ENCODE results near the gene PRKCA. TPM values are rescaled to one million over a fixed set of nuclear protein-coding genes. Genes with fewer than 3 reads are reported as not detected.
"Not testable (repeated sequence)": the region's sequence is repeated elsewhere in the genome, so short reads cannot be mapped to it uniquely, and the experiment has no call there.

PRKCA gene
- polyA plus RNA-seq, 2 of the 4 experiments (the other 2 are of a cell fraction), result 28.8 to 65.0 TPM

- TF ChIP-seq REST (IDR thresholded peaks at IDR 0.05), result no peak
- TF ChIP-seq EP300 (IDR thresholded peaks at IDR 0.05), result no peak
- TF ChIP-seq MYC (IDR thresholded peaks at IDR 0.05; ENCODE audit: borderline replicate concordance, low read length), result no peak
Measured at GRCh38 chr17:66399441-66399840, 97.0 kb downstream of the PRKCA start (continued).

- ATAC-seq; POLR2A ChIA-PET; DNase-seq (ENCODE audit: low read depth in 1 of 2, low spot score in 1 of 2); H3K4me3 ChIP-seq; H3K4me1 ChIP-seq; H3K4me2 ChIP-seq; FAIRE-seq; H3K9me3 ChIP-seq; CTCF ChIA-PET; H3K27ac ChIP-seq: not testable (repeated sequence)
- 95% methylated on average over 11 of the region's 11 CpGs for WGBS (ENCODE audit: missing lambda C conversion rate)
Measured at GRCh38 chr17:66400041-66400688, 97.8 kb downstream of the PRKCA start.

- H3K27ac ChIP-seq, result no peak overlapping the region
Measured at GRCh38 chr17:66400698-66401097, 98.3 kb downstream of the PRKCA start.

More at GRCh38 chr17:66400698-66401097, 98.3 kb downstream of the PRKCA start:
- FAIRE-seq, result no peak
- no peak for TF ChIP-seq RCOR1 (IDR thresholded peaks at IDR 0.05; ENCODE audit: low read depth, low read length)
- TF ChIP-seq KDM5A (IDR thresholded peaks at IDR 0.05), result no peak
- TF ChIP-seq RAD21 (conservative IDR thresholded peaks at IDR 0.05 in 1 of 2, IDR thresholded peaks at IDR 0.05 in 1 of 2), result no peak
- TF ChIP-seq HOXB13 (CRISPR knock-in tag; IDR thresholded peaks at IDR 0.05; ENCODE audit: low read depth), result no peak
- TF ChIP-seq HMGXB4 (CRISPR knock-in tag; IDR thresholded peaks at IDR 0.05; ENCODE audit: borderline replicate concordance), result no peak
- TF ChIP-seq FOSL2 (IDR thresholded peaks at IDR 0.05), result no peak
- TF ChIP-seq FOSL2 (CRISPR knock-in tag; IDR thresholded peaks at IDR 0.05), result no peak
- no peak for TF ChIP-seq FOXS1 (CRISPR knock-in tag; IDR thresholded peaks at IDR 0.05)
- no peak for TF ChIP-seq TFCP2L1 (CRISPR knock-in tag; IDR thresholded peaks at IDR 0.05)
- no peak for TF ChIP-seq USF2 (IDR thresholded peaks at IDR 0.05)
- TF ChIP-seq HEYL (CRISPR knock-in tag; IDR thresholded peaks at IDR 0.05), result no peak
- no peak for TF ChIP-seq MAFK (IDR thresholded peaks at IDR 0.05; ENCODE audit: partially characterized antibody)
- no peak for TF ChIP-seq HOXA7 (CRISPR knock-in tag; IDR thresholded peaks at IDR 0.05)
- TF ChIP-seq E2F6 (IDR thresholded peaks at IDR 0.05; ENCODE audit: borderline replicate concordance, low read depth), result no peak
- no peak for TF ChIP-seq CTCF (IDR thresholded peaks at IDR 0.05)
- TF ChIP-seq MAZ (IDR thresholded peaks at IDR 0.05; ENCODE audit: borderline replicate concordance, low read depth, low read length), result no peak
- TF ChIP-seq EHMT2 (IDR thresholded peaks at IDR 0.05; ENCODE audit: low read depth), result no peak
- no peak for TF ChIP-seq RFX5 (IDR thresholded peaks at IDR 0.05)
- no peak for TF ChIP-seq CBX8 (IDR thresholded peaks at IDR 0.05)
- TF ChIP-seq CBX2 (IDR thresholded peaks at IDR 0.05; ENCODE audit: borderline replicate concordance, low read depth), result no peak
- ChIA-PET POLR2A (no interaction called here), CTCF (no interaction called here)
- Histone ChIP-seq H3K4me2 (no peak overlapping the region), H3K9me3 (no peaks in the 10 kb centered on the region), H3K4me1 (peaks cover 1% of the 10 kb centered on the region; the same call in 1 of the 3 replicates), H3K4me3 (no peak overlapping the region)
- WGBS (ENCODE audit: missing lambda C conversion rate), result 0% methylated on average over 1 of the region's 1 CpG
- DNase-seq (ENCODE audit: low read depth in 1 of 2, low spot score in 1 of 2), result no peak
- ATAC-seq, result no peak
